Thoracic aorta (tissue), 2 donors: ENCODE results near the gene MED14. TPM values are rescaled to one million over a fixed set of nuclear protein-coding genes. Genes with fewer than 3 reads are reported as not detected.

Source experiments
- ATAC-seq: fragments of 150-250 bp; one replicate; pipeline ENCODE4 v1.8.0; 2017; ENCODE audit warnings: low read depth; ENCODE audit not compliant: insufficient number of reproducible peaks, low FRiP score
- DNase-seq: peaks from one replicate; pipeline ENCODE4 v3.0.0-alpha.2; 2020; ENCODE audit warnings: low spot score
- H3K27ac ChIP-seq, 2 donors: fragments of 200-600 bp; sonication (generic); 1 replicate in 1 of 2; 2 replicates in 1 of 2; pipeline ENCODE4 v1.5.1; 2016; ENCODE audit warnings: mild to moderate bottlenecking in 2 of 2, moderate library complexity in 2 of 2
- H3K27me3 ChIP-seq: fragments of 200-600 bp; sonication (generic); replicated peaks from 2 replicates; pipeline ENCODE4 v1.6.0; 2016; ENCODE audit warnings: mild to moderate bottlenecking; ENCODE audit not compliant: insufficient read depth
- H3K36me3 ChIP-seq: fragments of 200-600 bp; sonication (generic); one replicate; pipeline ENCODE4 v1.5.1; 2016
- H3K4me1 ChIP-seq, 2 donors: fragments of 200-600 bp; sonication (generic); 1 replicate in 1 of 2; 2 replicates in 1 of 2; pipeline versions ENCODE4 v1.5.1 to v1.6.0; 2016; ENCODE audit warnings: low read depth in 2 of 2, mild to moderate bottlenecking in 1 of 2; ENCODE audit not compliant: control insufficient read depth in 1 of 2
- H3K4me3 ChIP-seq: fragments of 200-600 bp; sonication (generic); 2 replicates; pipeline ENCODE4 v1.5.1; 2016; ENCODE audit warnings: mild to moderate bottlenecking
- H3K9me3 ChIP-seq: fragments of 200-600 bp; sonication (generic); 2 replicates; pipeline ENCODE4 v1.5.1; 2016
- CTCF ChIP-seq: fragments of 200-600 bp; sonication (generic); IDR thresholded peaks from one replicate; pipeline ENCODE4 v1.5.1; 2019; ENCODE audit warnings: antibody characterized with exemption
- total RNA-seq, 2 donors: library from RNA; depleted of rRNA; stranded (reverse); fragments of >200 nt; gene quantifications; one replicate each; pipeline versions ENCODE4 v1.1.0 to v1.2.3, GENCODE V29; 2016

MED14 gene
- total RNA-seq, 2 donors from 2014 or later, result 25.7 to 94.1 TPM

DNA sequence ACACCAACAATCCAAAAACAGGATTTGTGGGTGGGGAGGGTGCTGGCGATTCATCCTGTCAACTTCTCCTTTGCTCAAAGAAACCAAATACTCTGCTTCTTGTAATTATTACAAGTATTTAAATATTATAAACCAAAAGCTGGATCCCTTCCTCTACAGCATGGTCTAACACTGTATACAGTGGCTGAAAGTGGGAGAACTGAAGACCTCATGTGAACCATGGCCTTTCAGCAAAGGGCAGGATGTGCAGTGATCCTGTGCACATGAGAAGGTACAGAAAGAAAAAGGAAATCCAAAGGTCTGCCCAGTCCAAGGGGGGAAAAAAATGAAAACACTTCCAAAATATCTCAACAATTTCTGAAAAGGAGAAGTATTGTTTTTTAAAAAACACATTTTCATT, 82.7 kb downstream of the MED14 start:
- Histone ChIP-seq H3K27ac (no peak overlapping the region), H3K9me3 (no peaks in the 10 kb centered on the region), H3K4me3 (no peak overlapping the region), H3K4me1 (peaks cover 0 to 3% of the 10 kb centered on the region in 2 donors), H3K36me3 (no peaks in the 10 kb centered on the region), H3K27me3 (no peaks in the 10 kb centered on the region)
- no peak for DNase-seq
- no peak for ATAC-seq
- no peak for TF ChIP-seq CTCF

DNA sequence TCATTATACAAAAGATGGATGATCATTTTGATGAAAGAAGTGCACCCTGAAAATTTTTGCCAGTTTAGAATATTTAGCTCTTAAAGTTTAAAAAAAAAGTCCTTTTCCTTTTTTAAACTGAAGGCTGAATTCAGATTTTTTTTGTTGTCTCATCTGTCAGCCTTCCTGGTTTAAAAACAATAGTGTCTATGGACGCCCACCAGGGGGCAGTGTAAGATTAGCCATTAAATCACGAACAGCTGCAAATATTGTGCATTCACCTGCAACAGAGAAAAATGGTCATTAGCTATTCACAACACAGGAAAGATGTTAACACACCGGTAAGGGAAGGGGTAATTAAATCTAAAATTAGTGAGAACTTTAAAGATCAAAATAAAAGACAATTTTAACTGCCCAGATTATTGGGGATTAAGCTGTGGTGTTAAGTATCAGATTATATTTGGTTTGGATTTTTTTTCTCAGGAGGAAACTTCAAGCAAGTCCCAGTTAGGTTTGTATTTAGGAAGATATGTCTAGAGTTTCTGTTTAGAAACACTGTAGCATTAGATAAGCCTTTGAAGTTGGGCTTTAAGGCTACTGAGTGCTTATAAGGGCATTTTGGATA, 83.6 kb downstream of the MED14 start:
- peaks cover 0 to 3% of the 10 kb centered on the region in 2 donors for H3K4me1 ChIP-seq
- ATAC-seq (no peak), DNase-seq (peak; percentile 5)
- no peak overlapping the region for H3K27ac ChIP-seq
- H3K27me3 ChIP-seq, result no peaks in the 10 kb centered on the region
- no peak overlapping the region for H3K4me3 ChIP-seq
- H3K9me3 ChIP-seq, result no peaks in the 10 kb centered on the region
- TF ChIP-seq CTCF, result peak; percentile 65
- no peaks in the 10 kb centered on the region for H3K36me3 ChIP-seq

DNA sequence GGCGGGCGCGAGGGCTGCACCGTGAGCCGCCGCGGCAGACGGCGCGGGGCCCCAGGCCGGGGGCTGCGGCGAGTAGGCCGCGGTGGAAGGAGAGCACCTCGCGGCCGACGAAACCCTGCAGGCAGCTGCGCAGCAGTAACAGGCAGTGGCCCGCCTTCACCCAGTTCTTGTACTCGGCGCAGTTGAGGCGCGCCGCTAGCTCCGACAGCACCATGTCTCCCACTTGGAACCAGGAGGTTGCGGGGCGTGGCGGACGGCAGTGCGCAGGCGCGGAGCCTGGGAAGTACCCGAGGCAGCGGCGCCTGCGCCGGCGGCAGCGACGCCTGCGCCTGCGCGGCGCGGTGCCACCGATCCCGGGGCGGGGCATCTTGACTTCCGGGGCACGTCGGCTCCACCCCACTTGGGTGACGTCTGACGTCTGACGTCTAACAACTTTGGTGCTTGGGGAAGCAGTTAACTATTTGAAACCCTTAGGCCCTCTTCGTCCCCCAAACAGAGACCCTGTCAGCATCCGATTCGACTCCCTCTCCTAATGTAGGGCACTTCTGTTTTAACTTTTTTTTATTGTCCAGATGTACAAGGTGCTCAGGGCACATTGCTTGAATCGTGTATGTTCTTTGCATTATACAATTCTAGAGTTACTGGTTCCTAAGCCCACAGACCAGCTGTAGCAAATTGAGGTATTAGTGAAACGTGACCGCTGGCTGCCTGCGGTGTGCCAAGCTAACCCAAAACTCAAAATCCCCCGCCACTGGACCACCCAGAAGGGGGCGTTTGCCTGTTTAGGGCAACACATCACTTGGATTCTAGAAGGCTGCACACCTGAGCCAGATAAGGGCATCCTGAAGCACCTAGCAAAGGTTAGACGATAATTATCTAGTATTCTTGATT, 87.8 kb downstream of the MED14 start, which contains the start of gene CXorf38:
TSS of gene CXorf38 (minus strand) at position 255 of the 891 bp plus-strand sequence. CDS start at position 214, 41 bp downstream.
- DNase-seq, result peak; percentile 48
- Histone ChIP-seq H3K4me3 (peak within 1 kb of the TSS; percentile 86), H3K4me1 (peaks cover 10% of the 10 kb centered on the region in 2 donors), H3K27me3 (no peaks in the 10 kb centered on the region), H3K36me3 (no peaks in the 10 kb centered on the region), H3K9me3 (no peaks in the 10 kb centered on the region), H3K27ac (peak within 1 kb of the TSS; percentile 72 to 83)
- peak; percentile 76 for ATAC-seq
- TF ChIP-seq CTCF, result no peak

DNA sequence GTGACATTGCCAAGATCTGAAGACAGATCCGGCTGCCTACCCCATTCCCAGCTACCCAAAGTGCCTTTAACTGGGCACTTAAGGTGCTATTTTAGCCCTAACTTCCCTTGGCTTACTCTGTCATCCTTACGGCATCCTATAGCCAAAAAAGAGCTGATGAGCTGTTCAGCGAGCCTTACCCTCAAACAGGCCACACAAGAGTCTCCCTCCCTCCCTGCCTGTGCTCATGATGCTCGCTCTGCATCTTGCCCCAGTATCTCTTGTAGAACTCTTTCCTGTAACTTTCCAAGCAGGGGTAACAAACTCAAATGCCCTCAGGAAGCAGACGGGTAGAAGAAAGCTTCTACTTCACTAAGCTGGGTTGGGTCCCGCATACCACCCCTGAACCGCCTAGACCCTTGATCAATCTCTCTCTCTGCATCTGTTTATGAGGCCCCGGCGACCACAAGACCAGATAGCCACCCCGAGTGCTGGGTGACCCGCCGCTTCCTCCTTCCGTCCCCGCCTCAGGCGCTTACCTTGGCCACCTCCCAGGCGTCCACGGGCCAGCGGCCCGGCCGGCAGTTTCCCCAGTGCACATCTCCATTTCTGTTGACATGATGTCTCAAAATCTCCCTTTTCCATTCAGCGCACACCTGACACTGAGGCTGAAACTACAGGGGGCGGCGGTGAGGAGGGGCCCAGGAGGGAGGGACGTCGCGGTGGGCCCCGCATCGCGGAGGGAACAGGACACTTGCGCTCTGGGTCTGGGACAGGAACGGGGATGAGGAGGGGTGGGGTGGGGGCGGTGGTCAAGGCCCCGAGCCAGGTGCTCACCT, 88.6 kb downstream of the MED14 start:
- TF ChIP-seq CTCF, result no peak
- DNase-seq (no peak), ATAC-seq (no peak)
- H3K27ac ChIP-seq, result peak overlapping the region; percentile 72 to 83
- H3K27me3 ChIP-seq, result no peaks in the 10 kb centered on the region
- H3K9me3 ChIP-seq, result no peaks in the 10 kb centered on the region
- peaks cover 10% of the 10 kb centered on the region in 2 donors for H3K4me1 ChIP-seq
- H3K36me3 ChIP-seq, result no peaks in the 10 kb centered on the region
- peak overlapping the region; percentile 86 for H3K4me3 ChIP-seq
